Kidney (tissue), 14 donors: ENCODE data around the gene MSRB3. TPM values are rescaled to one million over a fixed set of nuclear protein-coding genes. Genes with fewer than 3 reads are reported as not detected.
A peak's percentile ranks its signal among the peaks of the same experiment; 100 is the strongest.

Experiments used
- DNase-seq, 5 donors: peaks; one replicate each; pipeline ENCODE4 v3.0.0-alpha.2; 2013 to 2020
- FAIRE-seq: peaks from 2 replicates; lab custom pipeline; 2012; peaks lifted over from hg19 to GRCh38; lab: Jason Lieb, UNC
- H3K27ac ChIP-seq, 2 donors: one replicate each; pipeline ENCODE4 v1.7.0; 2013; ENCODE audit warnings: low read depth in 2 of 2, low read length in 2 of 2, inconsistent platforms in 1 of 2
- H3K27me3 ChIP-seq: one replicate; pipeline ENCODE4 v1.7.1; 2013; ENCODE audit warnings: low read length, inconsistent platforms; ENCODE audit not compliant: control insufficient read depth, insufficient read depth
- H3K36me3 ChIP-seq, 3 donors: one replicate each; pipeline versions ENCODE4 v1.7.0 to v1.7.1; 2013; ENCODE audit warnings: low read length in 3 of 3, control low read depth in 1 of 3, inconsistent platforms in 1 of 3; ENCODE audit not compliant: insufficient read depth in 3 of 3, control insufficient read depth in 2 of 3
- H3K4me1 ChIP-seq, 3 donors: one replicate each; pipeline versions ENCODE4 v1.7.0 to v1.7.1; 2013; ENCODE audit warnings: low read length in 3 of 3, inconsistent platforms in 1 of 3, low read depth in 1 of 3; ENCODE audit not compliant: control insufficient read depth in 2 of 3, insufficient read depth in 2 of 3
- H3K4me3 ChIP-seq, 3 donors: one replicate each; pipeline versions ENCODE4 v1.7.0 to v1.8.1; 2013; ENCODE audit warnings: low read length in 3 of 3, control low read depth in 1 of 3, inconsistent platforms in 1 of 3
- H3K9ac ChIP-seq, 3 donors: one replicate each; pipeline versions ENCODE4 v1.7.0 to v1.7.1; 2013; ENCODE audit warnings: low read length in 3 of 3, control low read depth in 1 of 3, inconsistent platforms in 1 of 3
- H3K9me3 ChIP-seq, 3 donors: one replicate each; pipeline versions ENCODE4 v1.7.0 to v1.7.1; 2013; ENCODE audit warnings: low read length in 3 of 3, control low read depth in 1 of 3, inconsistent platforms in 1 of 3; ENCODE audit not compliant: control insufficient read depth in 2 of 3, insufficient read depth in 1 of 3
- intact Hi-C: fragments of 100-400 bp; cut with DNase I; formaldehyde crosslinking; loops from one replicate; pipeline ENCODE4 v1.11.1; 2022
- polyA plus RNA-seq: library from polyadenylated mRNA; stranded (reverse); fragments of 350-450 nt; fragmentation: Illumina TruSeq; extraction: RNeasy Lipid Tissue Mini Kit (QIAGEN cat#74804); gene quantifications from one replicate; pipeline ENCODE4 v1.2.3, GENCODE V29; 2014; ENCODE audit warnings: low read depth, low replicate concordance; ENCODE audit not compliant: insufficient read depth
- total RNA-seq: library from RNA; stranded (reverse); fragmentation: NEBNext Ultra II Directional; extraction: Animal tissue kit (Norgen Biotek cat#: 25700); gene quantifications from one replicate; pipeline ENCODE4 v1.2.1, GENCODE V29; 2021
- TF ChIP-seq, protein P1 (sequence below): IDR thresholded peaks from 3 replicates; pipeline ENCODE4 v1.5.1; 2012; ENCODE audit warnings: mild to moderate bottlenecking, moderate library complexity, borderline replicate concordance; ENCODE audit not compliant: insufficient read depth; ENCODE audit errors: extremely low read depth
- donor health status: control.
- donor health status: control.
- donor health status: control.
- donor health status: control.
- donor health status: control.
- donor health status: DM: yes; HTN: yes; CAD: no.
- donor health status: Normal renal cell carcinoma (clear cell type).

The MSRB3 gene
- total and polyA plus RNA-seq, 2 donors from 2014 or later, result 10.3 to 35.9 TPM

DNA sequence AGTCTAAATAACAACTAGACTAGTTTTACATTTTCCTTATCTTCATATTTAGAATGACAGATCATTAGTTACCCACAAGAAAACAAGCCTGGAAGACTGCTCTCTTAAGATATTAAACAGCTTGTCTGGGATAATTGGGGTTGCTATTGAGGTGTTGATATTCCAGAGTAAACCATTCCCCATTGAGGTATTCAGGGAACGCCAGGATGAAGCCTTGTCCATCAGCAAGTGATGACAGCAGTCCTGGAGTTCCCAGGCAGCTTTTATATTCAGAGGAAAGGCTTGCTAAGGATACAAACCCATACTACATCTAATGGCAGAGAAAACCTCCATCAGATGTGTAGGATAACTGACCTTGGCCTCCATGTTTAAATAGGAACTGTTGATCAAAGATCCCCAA lies 168.4 kb downstream of the MSRB3 start:
- Histone ChIP-seq H3K27me3 (no peaks in the 10 kb centered on the region), H3K4me3 (no peak overlapping the region), H3K9ac (no peak overlapping the region), H3K9me3 (no peaks in the 10 kb centered on the region), H3K36me3 (no peaks in the 10 kb centered on the region), H3K27ac (no peak overlapping the region), H3K4me1 (no peaks in the 10 kb centered on the region)
- DNase-seq, result no peak
- intact Hi-C loops, result no loop called here
- no peak for FAIRE-seq
- TF ChIP-seq, protein P1, sequence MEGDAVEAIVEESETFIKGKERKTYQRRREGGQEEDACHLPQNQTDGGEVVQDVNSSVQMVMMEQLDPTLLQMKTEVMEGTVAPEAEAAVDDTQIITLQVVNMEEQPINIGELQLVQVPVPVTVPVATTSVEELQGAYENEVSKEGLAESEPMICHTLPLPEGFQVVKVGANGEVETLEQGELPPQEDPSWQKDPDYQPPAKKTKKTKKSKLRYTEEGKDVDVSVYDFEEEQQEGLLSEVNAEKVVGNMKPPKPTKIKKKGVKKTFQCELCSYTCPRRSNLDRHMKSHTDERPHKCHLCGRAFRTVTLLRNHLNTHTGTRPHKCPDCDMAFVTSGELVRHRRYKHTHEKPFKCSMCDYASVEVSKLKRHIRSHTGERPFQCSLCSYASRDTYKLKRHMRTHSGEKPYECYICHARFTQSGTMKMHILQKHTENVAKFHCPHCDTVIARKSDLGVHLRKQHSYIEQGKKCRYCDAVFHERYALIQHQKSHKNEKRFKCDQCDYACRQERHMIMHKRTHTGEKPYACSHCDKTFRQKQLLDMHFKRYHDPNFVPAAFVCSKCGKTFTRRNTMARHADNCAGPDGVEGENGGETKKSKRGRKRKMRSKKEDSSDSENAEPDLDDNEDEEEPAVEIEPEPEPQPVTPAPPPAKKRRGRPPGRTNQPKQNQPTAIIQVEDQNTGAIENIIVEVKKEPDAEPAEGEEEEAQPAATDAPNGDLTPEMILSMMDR, result no peak

DNA sequence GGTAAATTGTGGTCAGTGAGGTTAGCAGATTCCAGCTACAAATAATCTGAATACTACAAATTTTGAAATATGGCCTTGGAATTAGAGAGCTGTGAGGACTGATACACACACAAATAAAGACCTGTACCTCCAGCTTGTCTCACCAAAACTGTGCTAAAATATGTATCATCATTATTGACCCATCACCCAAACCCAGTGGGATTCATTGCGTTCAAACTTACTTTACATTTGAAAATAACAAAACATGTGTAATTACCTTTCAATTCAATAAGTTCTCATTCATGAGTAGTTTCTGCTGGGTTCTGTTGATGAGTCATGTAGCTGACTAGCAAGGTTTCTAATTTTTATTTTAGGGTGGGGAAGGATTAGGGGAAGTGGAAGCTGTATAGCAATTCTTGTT lies 170.9 kb downstream of the MSRB3 start:
- H3K9ac ChIP-seq, result no peak overlapping the region
- H3K4me1 ChIP-seq, result no peaks in the 10 kb centered on the region
- DNase-seq (no peak), FAIRE-seq (no peak)
- intact Hi-C loops, result no loop called here
- no peaks in the 10 kb centered on the region for H3K9me3 ChIP-seq
- H3K4me3 ChIP-seq, result no peak overlapping the region
- H3K36me3 ChIP-seq, result no peaks in the 10 kb centered on the region
- H3K27me3 ChIP-seq, result no peaks in the 10 kb centered on the region
- TF ChIP-seq, protein P1, result no peak
- H3K27ac ChIP-seq, result no peak overlapping the region

DNA sequence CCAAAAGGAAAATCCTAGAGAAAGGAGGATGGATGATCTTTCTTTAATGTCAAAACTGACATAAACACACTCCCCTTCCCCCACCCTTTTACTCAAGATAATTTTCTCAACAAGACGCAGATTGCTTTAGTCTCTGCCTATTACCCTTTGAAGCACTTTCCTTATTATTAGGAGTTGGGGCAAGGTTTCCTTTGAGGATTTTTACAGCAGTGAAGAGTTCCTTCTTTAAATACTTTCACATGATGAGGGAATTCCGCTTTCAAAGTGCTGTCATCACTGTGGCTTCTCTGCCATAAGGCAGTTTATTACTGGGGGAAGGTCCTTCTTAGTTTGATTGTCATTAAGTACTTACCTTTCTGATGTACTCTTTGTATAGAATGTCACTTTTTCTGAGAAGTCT lies 172.1 kb downstream of the MSRB3 start:
- DNase-seq, result peak in 1 of 5 donors; percentile 37
- Histone ChIP-seq H3K36me3 (no peaks in the 10 kb centered on the region), H3K27me3 (no peaks in the 10 kb centered on the region), H3K4me3 (no peak overlapping the region), H3K27ac (no peak overlapping the region), H3K4me1 (no peaks in the 10 kb centered on the region), H3K9me3 (no peaks in the 10 kb centered on the region), H3K9ac (no peak overlapping the region)
- intact Hi-C loops, result no loop called here
- TF ChIP-seq, protein P1, result no peak
- no peak for FAIRE-seq
